Skeletal muscle cell (primary cell): ENCODE data around the gene KIF15.

Experiments used
- DNase-seq: peaks from one replicate; pipeline ENCODE4 v3.0.0-alpha.2; 2010; ENCODE audit warnings: low read depth
- H3K4me3 ChIP-seq: 2 replicates; pipeline ENCODE4 v1.5.1; 2011; ENCODE audit warnings: low read depth, mild to moderate bottlenecking, control low read depth, low read length, moderate library complexity

The KIF15 gene

DNA sequence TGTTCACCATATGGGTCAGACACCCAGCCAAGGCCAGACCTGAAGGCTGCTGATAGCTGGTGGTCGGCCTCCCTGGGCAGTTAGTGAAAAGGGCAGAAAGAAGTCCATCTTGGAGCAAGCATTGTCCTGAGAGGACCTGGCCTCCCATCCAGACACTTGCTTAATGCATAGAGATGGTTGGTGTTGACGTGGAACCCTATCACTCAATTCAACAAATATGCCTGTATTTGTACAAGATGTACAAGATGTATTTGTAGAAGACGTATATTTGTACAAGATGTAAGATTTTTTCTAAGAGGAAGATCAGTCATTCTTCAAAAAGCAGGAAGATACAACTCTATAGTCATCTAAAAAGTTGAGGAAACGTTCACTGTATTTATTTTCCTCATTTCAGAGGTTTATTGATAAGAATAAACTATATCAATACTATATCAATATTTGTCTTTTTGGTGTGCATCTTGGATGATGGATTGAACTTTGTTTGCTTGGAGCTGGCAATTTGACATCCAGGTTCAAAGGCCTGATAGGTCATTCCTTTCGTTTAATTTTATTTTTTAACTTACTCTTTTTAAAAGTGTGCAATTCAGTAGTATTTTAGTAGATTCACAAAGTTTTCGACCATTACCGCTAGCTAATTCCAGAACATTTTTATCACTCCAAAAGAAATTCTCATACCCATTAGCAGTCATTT is 106.0 kb downstream of the KIF15 start:
- no peak for DNase-seq
- H3K4me3 ChIP-seq: no peak overlapping the region

DNA sequence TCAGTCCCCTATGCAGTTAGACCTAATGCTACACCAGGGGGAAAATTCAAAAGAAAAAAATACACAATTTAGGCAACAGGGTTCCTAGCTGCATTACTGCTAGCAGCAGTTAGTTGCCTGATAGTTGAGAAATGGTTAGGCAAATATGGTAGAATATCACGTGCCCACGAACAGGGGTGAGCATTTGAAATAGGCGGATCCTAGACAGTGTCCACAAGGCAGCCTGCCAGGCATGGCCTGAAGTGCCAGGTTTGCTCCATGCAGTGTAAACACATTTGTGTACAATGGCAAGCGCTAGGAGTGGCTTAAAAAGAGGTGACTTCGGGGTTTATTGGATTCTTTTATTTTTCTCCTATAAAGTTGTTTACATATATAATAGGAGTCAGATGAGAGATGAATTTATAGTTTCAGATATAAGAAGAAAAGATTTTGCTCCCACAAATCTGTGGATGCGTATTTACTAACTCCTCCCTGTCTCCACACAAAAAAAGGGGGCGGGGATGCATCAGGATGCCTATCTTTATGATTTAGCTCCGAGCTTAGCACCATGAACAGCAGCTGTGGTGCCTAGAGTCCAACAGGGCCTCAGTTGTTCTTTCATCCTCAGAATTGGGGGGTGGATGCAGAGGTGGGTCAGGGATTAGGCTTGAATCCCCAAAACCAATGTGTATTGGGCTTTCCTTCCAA is 108.9 kb downstream of the KIF15 start:
- no peak for DNase-seq
- H3K4me3 ChIP-seq: no peak overlapping the region

DNA sequence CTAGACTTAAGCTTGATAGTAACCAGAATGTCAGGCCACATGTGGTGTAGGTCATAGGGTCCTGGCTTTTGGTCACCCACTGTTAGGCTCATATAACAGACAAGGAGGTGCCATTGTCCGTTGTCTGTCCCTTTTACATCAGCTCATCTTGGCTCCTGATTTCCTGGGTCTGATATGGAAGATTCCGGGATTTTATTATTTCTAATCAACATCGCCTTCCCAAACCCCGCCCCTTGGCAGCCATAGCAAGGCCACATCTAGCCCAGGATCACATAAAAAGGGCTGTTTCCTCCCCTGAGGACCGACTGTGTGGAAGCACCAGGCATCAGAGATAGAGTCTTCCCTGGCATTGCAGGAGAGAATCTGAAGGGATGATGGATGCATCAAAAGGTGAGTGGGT is 112.7 kb downstream of the KIF15 start, which contains the start of gene TGM4:
TGM4 (plus strand) TSS at position 301 of the 400 bp plus-strand sequence; CDS start at position 372, 71 bp downstream.
- DNase-seq: no peak

DNA sequence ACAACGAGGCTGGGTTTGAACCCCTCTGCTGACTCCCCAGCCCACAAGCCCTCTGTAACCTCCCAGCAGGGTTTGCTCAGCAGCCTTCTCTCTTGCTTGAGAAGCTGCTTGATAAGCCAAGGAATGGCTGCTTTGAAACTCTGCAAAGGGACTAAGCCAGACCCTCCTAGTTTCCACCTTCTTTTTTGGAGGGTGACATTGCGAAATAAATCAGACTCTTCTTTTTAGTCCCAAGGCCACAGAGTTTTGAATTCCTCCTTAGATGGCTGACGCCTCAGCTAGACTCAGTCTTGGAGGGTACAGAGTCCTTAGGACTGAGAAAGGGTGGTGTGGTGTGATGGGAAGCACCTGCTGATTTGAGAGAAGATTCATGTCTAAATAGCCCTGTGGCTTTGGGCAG is 114.0 kb downstream of the KIF15 start:
- no peak overlapping the region for H3K4me3 ChIP-seq
- no peak for DNase-seq

More for the DNA sequence above, 112.7 kb downstream of the KIF15 start, which contains the start of gene TGM4:
- no peak within 1 kb of the TSS for H3K4me3 ChIP-seq

DNA sequence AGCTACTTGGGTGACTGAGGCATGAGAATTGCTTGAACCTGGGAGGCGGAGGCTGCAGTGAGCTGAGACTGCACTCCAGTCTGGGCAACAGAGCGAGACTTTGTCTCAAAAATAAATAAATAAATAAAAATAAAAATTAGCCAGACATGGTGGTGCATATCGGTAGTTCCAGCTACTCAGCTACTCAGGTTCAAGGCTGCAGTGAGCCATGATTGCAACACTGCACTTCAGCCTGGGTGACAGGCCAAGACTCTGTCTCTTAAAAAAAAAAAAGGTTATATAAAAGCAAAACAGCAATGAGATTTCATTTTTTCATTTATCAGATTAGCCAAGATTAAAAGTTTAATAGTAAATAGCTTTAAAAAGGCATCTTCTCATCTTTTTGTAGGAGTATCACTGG is 115.7 kb downstream of the KIF15 start:
- no peak overlapping the region for H3K4me3 ChIP-seq
- DNase-seq: no peak

DNA sequence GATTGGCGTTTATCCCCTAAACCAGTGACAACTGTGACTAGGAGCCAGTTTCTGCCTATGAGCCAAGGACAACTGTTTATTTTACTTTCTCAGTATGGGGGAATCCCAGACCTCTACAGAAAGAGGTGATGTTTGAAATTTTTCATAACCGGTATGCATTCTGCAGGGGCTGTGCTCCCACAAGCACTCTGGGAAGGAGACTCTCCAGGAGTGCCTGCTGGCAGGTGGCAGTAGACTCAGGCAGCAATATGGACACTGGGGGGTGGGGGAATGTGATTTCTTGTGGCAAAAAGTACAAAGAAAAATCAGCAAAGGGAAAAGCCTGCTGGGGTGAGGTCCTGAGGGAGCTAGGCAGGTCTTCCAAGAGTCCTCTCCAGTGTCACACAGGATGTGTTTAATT is 118.7 kb downstream of the KIF15 start:
- H3K4me3 ChIP-seq: no peak overlapping the region
- no peak for DNase-seq

DNA sequence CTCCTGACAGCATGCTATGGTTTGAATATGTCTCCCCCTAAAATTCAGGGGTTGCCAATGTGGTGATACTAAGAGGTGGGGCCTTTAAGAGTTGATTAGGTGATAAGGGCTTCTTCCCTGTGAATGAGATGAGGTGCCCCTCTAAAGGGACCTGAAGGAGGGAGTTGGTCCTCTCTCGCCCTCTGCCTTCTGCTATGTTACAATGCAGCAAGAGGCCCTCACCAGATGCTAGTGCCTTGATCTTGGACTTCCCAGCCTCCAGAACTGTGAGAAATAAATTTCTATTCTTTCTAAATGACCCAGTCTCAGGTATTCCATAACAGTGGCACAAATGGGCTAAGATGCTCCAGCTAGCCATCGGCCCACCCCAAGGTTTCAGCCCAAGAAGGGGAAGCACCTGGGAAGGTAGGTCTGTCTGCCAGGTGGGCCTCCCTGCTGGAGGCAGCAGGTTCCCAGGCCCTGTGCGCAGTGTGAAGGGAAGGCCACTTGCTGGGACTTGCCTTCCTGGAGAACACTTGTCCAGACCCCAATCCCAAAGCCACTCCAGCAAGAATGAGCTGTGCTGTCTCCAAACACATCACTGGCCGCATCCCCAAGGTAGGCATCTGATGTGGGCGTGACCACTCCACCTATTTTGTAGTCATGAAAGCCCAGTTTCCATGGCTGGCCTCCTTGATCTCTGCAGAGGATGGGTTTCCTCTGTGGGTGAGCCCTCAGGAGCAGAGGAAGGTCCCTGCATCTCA is 121.8 kb downstream of the KIF15 start:
- no peak overlapping the region for H3K4me3 ChIP-seq

DNA sequence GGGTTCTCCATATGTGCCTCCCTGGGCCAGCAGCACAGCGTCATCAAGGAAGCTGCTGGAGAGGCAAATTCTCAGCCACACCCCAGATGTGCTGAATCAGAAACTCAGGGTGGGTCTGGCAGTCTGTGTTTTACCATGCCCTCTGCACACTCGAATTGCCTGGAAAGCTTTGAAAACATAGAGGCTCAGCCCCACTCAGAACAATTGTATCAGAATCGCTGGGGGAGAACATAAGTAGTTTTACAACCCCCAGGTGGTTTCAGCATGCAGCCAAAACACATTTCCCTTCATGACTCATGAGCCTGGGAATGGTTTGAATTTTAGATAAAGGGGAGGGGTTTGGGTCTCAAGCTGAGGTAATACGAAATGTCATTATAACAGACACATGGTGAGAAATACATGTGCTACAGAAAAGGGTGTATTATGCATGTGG is 122.4 kb downstream of the KIF15 start:
- peak; percentile 98 for DNase-seq

More for the DNA sequence above, 121.8 kb downstream of the KIF15 start:
- DNase-seq: no peak

DNA sequence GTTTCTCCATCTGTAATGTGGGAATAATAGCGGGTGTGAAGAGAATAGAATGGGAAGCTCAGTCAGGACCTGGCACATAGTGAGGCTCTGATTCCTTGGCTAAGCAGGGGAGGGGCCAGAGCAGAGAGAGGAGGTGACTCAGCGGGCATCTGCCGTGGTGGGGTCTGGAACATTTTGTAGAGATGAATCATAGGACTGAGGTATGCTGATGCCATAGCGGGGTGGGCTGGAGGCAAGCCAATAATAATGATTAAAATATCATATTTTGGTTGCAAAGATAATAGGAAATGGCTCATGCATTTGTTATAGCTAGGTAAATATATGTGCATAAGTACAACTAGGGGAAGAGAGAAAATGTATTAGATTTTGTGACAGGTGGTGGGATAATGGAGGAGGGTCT is 124.0 kb downstream of the KIF15 start:
- H3K4me3 ChIP-seq: no peak overlapping the region
- peak; percentile 92 for DNase-seq

More for the DNA sequence above, 122.4 kb downstream of the KIF15 start:
- H3K4me3 ChIP-seq: no peak overlapping the region

DNA sequence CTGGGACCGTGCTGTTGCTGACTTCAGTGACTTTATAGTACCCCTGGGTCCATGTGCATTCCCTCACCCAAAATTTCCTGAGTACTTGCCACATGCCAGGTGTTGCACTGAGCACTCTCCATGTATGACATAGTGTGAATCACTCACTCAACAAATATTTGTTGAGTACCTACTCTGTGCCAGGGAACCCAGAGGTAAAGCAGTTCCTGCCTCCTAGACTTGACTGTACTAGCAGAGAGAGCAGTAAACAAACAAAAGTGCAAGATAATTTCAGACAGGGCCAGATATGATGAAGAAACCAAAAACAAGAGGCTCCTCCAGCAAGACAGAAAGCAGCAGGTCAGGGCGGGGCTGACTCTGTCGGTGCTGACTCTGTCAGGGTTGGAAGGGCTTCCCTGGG is 125.0 kb downstream of the KIF15 start:
- no peak for DNase-seq
- H3K4me3 ChIP-seq: no peak overlapping the region

DNA sequence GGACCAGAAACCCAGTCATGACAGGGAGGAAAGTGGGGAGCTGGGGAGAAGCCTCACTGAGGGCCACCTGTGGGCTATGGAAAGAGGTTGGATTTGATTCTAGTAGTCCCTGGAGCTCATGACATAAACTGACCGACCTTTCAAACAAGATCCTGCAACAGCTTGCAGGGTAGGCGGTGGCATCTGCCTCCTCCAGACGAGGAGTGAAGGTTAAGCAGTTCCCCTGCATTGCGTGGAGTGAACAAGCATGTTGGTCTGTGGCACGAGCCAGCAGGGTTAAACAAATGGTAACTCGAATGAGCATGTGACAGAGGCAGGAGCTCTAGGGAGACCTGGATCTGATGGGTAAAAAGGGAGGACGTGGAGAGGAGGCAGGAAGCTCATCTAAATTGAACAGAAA is 125.5 kb downstream of the KIF15 start:
- no peak for DNase-seq
- no peak overlapping the region for H3K4me3 ChIP-seq

DNA sequence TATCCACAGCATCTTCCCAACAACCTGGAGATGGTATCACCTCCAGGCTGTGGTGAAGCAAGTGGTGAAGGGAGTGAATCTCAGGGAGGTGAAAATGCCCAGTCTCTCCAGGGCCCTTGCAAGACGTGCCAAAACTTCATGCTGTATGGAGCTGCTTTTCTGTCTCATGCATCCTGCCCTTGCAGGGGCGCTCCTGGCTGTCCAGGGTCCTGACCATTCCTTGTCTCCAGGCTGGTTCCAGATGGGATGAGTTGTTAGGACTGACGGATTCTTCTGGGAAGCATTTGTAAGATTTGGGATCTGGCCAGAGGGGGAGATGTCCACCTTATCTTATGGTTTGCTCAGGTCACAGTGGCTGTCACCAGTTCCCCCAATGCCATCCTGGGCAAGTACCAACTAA is 128.7 kb downstream of the KIF15 start:
- DNase-seq: no peak
- no peak overlapping the region for H3K4me3 ChIP-seq

DNA sequence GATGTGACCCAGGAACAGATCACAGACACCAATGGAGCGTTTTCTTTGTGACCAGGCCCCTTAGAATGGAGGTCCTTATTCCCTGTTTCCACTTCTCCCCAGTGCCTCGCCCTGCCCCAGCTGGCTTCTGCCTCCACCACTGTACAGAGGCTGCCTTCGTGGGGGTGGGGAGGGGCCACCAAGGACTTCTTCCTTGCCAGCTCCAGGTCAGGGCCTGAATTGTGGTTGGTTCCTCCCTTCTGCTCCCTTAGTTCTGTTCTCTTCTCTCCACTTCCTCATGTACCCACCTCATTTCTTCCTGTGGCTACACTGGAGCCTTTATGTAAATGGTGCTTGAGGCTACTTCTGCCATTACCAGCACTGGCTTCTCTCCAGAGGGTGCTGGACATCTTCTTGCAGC is 129.3 kb downstream of the KIF15 start:
- H3K4me3 ChIP-seq: no peak overlapping the region
- no peak for DNase-seq

DNA sequence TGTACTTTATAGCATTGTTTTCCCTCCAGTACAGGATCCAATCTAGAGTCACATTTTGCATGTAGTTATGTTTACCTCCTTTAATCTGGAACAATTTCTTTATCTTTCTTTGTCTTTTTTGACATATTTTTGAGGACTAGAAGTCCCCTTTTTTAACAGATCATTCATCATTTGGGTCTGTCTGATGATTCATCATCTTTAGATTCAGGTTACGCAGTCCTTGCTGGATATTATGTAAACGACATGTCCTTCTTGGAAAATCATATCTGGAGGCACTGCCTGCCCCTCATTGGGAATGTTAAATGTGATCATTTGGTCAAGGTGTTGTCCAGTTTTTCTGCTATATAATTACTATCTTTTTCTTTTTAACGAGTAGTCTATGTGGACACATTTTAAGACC is 131.1 kb downstream of the KIF15 start:
- no peak overlapping the region for H3K4me3 ChIP-seq
- peak; percentile 46 for DNase-seq

DNA sequence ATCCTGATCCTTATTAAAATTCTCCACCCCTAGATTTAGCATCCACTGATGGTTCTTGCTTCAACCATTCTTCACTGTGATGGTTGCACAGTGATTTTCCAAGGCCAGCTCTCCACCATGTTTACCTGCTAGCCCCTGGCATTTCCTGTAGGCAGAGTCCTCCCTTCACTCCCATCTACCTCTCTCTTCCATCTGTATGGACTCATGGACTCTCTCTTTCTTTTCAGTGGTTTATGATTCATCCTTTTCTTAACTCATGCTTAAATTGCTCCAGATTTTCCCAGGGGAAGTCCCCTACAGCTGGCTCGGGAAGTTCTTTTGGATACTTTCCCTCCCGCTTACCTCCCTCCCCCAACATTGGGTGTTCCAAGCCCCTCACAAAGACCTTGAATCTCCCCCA is 131.5 kb downstream of the KIF15 start:
- DNase-seq: peak; percentile 62
- H3K4me3 ChIP-seq: no peak overlapping the region

DNA sequence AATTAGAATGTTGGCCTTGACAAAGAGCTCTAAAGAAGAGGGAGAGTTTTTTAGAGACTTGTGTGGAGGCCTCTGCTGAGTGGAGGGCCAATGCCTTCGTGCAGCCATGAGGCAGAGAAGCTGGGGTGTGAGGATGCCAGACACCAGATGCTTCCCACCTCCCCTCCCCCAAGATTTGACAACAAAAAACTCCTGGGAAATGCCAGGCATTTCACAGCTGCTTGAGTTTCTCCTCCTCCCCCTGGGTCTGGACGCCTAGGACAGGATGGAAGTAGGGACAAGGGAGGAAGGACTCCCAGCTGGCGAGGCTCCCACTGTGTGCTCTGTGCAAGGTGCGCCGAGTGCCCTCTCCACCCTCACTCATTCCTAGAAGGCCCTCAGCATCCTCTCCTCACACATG is 132.9 kb downstream of the KIF15 start:
- DNase-seq: no peak
- H3K4me3 ChIP-seq: no peak overlapping the region

DNA sequence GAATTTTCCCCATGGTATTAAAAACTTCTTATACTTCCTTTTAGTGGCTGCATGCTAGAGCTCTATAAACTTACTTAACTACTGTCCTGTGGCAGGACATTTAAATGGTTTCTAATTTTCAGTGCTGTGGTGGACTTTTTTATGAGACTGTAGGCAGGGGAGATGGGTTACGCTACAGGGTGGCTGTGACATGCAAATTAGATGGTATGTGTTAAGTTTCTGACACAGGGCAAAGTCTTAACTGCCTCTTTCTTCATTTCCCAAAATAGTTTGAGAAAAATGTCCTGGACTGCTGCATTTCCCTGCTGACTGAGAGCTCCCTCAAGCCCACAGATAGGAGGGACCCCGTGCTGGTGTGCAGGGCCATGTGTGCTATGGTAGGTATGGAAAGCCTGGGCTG is 134.8 kb downstream of the KIF15 start:
- no peak overlapping the region for H3K4me3 ChIP-seq
- DNase-seq: no peak

DNA sequence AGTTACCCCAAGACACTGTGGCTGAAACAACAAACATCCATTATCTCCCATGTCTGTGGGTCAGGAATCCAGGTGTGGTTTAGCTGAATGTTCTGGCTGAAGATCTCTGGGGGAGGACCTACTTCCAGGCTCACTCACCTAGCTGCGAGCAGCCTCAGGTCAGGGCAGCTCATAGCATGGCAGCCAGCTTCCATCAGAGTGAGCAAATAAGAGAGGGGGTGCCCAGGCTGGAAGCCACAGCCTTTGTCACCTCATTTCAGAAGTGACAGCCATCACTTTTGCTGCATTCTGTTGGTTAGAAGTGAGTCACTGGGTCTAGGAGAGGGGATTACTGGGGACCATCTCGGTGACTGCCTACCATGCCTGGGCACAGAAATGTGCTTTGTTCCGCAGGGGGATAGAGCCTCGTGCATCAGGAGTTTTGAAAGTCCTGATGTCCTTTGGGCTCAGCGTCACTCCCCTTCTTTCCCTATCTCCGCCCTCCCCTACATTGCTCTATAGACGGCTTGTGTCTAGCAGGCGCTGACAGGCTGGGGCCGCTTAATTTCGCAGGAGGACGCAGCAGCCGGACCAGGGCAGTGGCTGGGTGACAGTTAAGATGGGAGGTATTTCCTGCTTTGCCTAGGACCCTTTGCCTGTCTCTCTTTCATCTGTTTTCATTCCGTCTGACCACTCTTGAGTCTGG is 138.2 kb downstream of the KIF15 start:
- no peak for DNase-seq
- H3K4me3 ChIP-seq: no peak overlapping the region

DNA sequence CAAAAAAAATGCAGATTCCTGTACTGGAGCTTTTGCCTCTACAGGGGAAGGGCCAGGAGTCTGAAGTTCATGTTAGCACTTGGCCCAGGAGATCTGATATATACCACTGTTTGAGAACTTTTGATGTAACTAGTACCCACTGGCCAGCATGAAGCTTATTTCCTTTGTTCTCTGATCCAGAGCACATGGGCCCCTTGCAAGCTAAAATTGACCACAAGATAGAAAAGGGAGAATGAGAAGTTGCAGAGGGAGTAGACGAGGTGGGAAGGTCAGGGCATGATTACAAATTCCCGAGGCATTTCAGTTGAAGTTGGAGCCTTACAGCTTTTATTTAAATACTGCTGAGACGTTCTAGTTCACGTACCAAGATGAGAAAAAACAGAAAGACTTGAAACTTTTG is 141.0 kb downstream of the KIF15 start:
- no peak overlapping the region for H3K4me3 ChIP-seq
- no peak for DNase-seq
